ENCODE results near the gene RASA3. TPM values are rescaled to one million over a fixed set of nuclear protein-coding genes. Genes with fewer than 3 reads are reported as not detected.

RASA3 gene
- total RNA-seq, 2 donors from 2014 or later, result 4.4 to 7.2 TPM

DNA sequence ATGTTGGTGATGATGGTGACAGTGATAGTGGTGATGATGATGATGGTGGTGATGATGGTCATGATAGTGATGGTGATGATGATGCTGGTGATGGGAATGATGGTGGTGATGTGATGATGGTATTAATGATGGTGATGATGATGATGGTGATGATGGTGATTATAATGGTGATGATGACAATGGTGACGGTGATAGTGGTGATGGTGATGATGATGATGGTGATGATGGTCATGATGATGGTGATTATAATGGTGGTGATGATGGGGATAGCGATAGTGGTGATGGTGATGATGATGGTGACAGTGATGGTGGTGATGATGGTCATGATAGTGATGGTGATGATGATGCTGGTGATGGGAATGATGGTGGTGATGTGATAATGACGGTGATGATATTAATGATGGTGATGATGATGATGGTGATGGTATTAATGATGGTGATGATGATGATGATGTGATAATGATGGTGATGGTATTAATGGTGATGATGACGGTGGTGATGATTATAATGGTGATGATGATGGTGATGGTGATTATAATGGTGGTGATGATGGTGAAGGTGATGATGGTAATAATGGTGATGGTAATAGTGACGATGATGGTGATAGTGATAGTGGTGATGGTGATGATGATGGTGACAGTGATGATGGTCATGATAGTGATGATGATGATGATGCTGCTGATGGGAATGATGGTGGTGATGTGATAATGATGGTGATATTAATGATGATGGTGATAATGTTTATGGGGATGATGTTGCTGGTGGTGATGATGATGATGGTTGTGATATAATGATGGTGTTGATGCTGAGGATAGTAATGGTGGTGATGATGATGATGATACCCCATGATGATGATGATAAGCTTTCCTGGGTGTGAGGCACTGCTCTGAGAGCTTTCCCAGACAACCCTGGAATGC lies 166.2 kb downstream of the RASA3 start:
- intact Hi-C loops (cut with DNase I), result no loop called here
- Histone ChIP-seq H3K27me3 (no peaks in the 10 kb centered on the region), H3K36me3 (no peaks in the 10 kb centered on the region)

DNA sequence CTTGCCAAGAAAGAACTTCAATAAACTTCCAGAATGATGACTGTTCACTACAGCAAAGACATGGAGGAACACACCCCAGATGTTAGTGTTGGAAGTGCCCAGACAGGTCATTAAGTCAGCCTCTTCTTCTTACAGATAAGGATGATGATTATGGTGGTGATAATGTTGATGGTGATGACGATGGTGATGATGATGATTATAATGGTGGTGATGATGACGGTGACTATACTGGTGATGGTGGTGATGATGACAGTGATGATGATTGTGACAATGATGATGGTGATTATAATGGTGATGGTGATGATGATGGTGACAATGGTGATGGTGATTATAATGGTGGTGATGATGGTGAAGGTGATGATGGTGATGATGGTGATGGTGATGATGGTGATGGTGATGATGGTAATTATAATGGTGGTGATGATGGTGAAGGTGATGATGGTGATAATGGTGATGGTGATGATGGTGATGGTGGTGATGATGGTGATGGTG lies 167.0 kb downstream of the RASA3 start:
- no peak for DNase-seq
- intact Hi-C loops (cut with DNase I), result no loop called here
- TF ChIP-seq, protein P1, sequence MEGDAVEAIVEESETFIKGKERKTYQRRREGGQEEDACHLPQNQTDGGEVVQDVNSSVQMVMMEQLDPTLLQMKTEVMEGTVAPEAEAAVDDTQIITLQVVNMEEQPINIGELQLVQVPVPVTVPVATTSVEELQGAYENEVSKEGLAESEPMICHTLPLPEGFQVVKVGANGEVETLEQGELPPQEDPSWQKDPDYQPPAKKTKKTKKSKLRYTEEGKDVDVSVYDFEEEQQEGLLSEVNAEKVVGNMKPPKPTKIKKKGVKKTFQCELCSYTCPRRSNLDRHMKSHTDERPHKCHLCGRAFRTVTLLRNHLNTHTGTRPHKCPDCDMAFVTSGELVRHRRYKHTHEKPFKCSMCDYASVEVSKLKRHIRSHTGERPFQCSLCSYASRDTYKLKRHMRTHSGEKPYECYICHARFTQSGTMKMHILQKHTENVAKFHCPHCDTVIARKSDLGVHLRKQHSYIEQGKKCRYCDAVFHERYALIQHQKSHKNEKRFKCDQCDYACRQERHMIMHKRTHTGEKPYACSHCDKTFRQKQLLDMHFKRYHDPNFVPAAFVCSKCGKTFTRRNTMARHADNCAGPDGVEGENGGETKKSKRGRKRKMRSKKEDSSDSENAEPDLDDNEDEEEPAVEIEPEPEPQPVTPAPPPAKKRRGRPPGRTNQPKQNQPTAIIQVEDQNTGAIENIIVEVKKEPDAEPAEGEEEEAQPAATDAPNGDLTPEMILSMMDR (IDR thresholded peaks at IDR 0.05), result no peak
- Histone ChIP-seq H3K4me3 (no peak overlapping the region), H3K27me3 (no peaks in the 10 kb centered on the region), H3K36me3 (no peaks in the 10 kb centered on the region), H3K9me3 (no peaks in the 10 kb centered on the region), H3K4me1 (no peaks in the 10 kb centered on the region), H3K9ac (ENCODE audit: low read depth in 2 of 2, low read length in 2 of 2) (no peak overlapping the region), H3K27ac (no peak overlapping the region)

More for the DNA sequence above, 166.2 kb downstream of the RASA3 start:
- Histone ChIP-seq H3K9ac (ENCODE audit: low read depth in 2 of 2, low read length in 2 of 2) (no peak overlapping the region), H3K27ac (no peak overlapping the region), H3K4me1 (peaks cover 7% of the 10 kb centered on the region), H3K4me3 (no peak overlapping the region), H3K9me3 (no peaks in the 10 kb centered on the region)
- DNase-seq, result no peak
- TF ChIP-seq, protein P1 (IDR thresholded peaks at IDR 0.05), result no peak

GRCh38 chr13:113964251-113964995 lies 168.0 kb downstream of the RASA3 start:
- Histone ChIP-seq H3K4me1 (no peaks in the 10 kb centered on the region), H3K27me3 (no peaks in the 10 kb centered on the region), H3K4me3 (no peak overlapping the region), H3K27ac (no peak overlapping the region), H3K9me3 (no peaks in the 10 kb centered on the region), H3K9ac (ENCODE audit: low read depth in 2 of 2, low read length in 2 of 2) (no peak overlapping the region), H3K36me3 (no peaks in the 10 kb centered on the region)
- intact Hi-C loops (cut with DNase I), result no loop called here
- TF ChIP-seq, protein P1 (IDR thresholded peaks at IDR 0.05), result no peak
- no peak for DNase-seq

DNA sequence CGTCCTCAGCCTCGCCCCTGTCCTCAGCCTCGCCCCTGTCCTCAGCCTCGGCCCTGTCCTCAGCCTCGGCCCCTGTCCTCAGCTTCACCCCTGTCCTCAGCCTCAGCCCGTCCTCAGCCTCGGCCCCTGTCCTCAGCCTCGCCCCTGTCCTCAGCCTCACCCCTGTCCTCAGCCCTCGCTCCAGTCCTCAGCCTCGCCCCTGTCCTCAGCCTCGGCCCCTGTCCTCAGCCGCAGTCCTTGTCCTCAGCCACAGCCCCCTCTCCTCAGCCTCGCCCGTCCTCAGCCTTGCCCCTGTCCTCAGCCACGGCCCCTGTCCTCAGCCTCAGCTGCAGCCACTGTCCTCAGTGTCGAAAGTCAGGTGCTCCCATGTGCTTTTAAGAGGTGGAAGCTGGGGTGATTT lies 169.0 kb downstream of the RASA3 start:
- intact Hi-C loops (cut with DNase I), result no loop called here

GRCh38 chr13:113962975-113963374 lies 169.4 kb downstream of the RASA3 start:
- TF ChIP-seq, protein P1 (IDR thresholded peaks at IDR 0.05), result no peak
- H3K4me1 ChIP-seq, result no peaks in the 10 kb centered on the region
- H3K27ac ChIP-seq, result no peak overlapping the region
- DNase-seq, result no peak
- intact Hi-C loops (cut with DNase I), result no loop called here
- H3K27me3 ChIP-seq, result no peaks in the 10 kb centered on the region
- no peak overlapping the region for H3K4me3 ChIP-seq
- H3K9ac ChIP-seq (ENCODE audit: low read depth in 2 of 2, low read length in 2 of 2), result no peak overlapping the region
- H3K36me3 ChIP-seq, result no peaks in the 10 kb centered on the region
- H3K9me3 ChIP-seq, result no peaks in the 10 kb centered on the region

More for the DNA sequence above, 169.0 kb downstream of the RASA3 start:
- no peaks in the 10 kb centered on the region for H3K36me3 ChIP-seq
- no peaks in the 10 kb centered on the region for H3K27me3 ChIP-seq
- no peaks in the 10 kb centered on the region for H3K9me3 ChIP-seq
- no peak for DNase-seq
- H3K4me1 ChIP-seq, result no peaks in the 10 kb centered on the region
- H3K9ac ChIP-seq (ENCODE audit: low read depth in 2 of 2, low read length in 2 of 2), result no peak overlapping the region
- H3K27ac ChIP-seq, result no peak overlapping the region
- TF ChIP-seq, protein P1 (IDR thresholded peaks at IDR 0.05), result no peak
- no peak overlapping the region for H3K4me3 ChIP-seq

Measured in colonic mucosa (tissue), 4 donors.